Activated T-cell treated with anti-CD3 and anti-CD28 coated beads, Interleukin-2, amount 50 U/mL, for 24 hours (primary cell): Measurements from ENCODE around the gene FAXC.
"Not testable (repeated sequence)": the region's sequence is repeated elsewhere in the genome, so short reads cannot be mapped to it uniquely, and the experiment has no call there.

ENCODE experiments used
- DNase-seq: peaks from one replicate; pipeline ENCODE4 v3.0.0-alpha.2; 2020
- H3K27ac Mint-ChIP-seq: 2 replicates; pipeline ENCODE4 v1.8.0; 2020; ENCODE audit warnings: mild to moderate bottlenecking, mixed read lengths
- H3K27me3 Mint-ChIP-seq: 2 replicates; pipeline ENCODE4 v1.8.0; 2020; ENCODE audit warnings: mixed read lengths
- H3K36me3 Mint-ChIP-seq: 2 replicates; pipeline ENCODE4 v1.8.0; 2020; ENCODE audit warnings: low read depth, mixed read lengths
- H3K4me1 Mint-ChIP-seq: 2 replicates; pipeline ENCODE4 v1.8.0; 2020; ENCODE audit warnings: low read depth, mixed read lengths
- H3K4me3 Mint-ChIP-seq: 2 replicates; pipeline ENCODE4 v1.8.0; 2020; ENCODE audit warnings: mild to moderate bottlenecking, moderate library complexity, mixed read lengths
- H3K9me3 Mint-ChIP-seq: 2 replicates; pipeline ENCODE4 v1.8.0; 2020; ENCODE audit warnings: mixed read lengths

FAXC gene

DNA sequence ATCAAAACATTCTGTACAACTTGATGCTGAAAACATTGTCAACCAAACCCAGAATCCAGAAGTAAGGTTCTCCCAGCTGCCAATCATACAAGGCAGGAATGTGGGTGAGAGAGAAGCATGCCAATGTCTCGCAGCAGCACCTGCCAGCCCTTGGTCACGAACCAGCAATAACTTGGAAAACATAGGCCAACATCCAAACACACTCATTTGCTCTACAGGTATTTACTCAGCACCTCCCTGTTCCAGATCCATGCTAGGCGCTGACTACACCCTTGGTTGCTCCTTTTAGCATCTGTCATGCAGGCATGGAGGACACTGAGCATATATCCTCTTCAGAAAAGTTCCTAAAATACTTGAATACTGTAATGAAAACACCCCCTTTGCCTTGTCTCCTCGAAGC is 63.6 kb downstream of the FAXC start:
- peaks cover 9% of the 10 kb centered on the region for H3K27me3 Mint-ChIP-seq
- H3K4me1 Mint-ChIP-seq = no peaks in the 10 kb centered on the region
- H3K4me3 Mint-ChIP-seq = no peak overlapping the region
- H3K9me3 Mint-ChIP-seq = no peaks in the 10 kb centered on the region
- H3K27ac Mint-ChIP-seq = no peak overlapping the region
- no peaks in the 10 kb centered on the region for H3K36me3 Mint-ChIP-seq
- no peak for DNase-seq

GRCh38 chr6:99282479-99283062 is 66.9 kb downstream of the FAXC start:
- DNase-seq = no peak
- Mint-ChIP-seq H3K36me3 (no peaks in the 10 kb centered on the region), H3K9me3 (no peaks in the 10 kb centered on the region), H3K27me3 (peaks cover 13% of the 10 kb centered on the region), H3K27ac (no peak overlapping the region), H3K4me1 (no peaks in the 10 kb centered on the region), H3K4me3 (no peak overlapping the region)

DNA sequence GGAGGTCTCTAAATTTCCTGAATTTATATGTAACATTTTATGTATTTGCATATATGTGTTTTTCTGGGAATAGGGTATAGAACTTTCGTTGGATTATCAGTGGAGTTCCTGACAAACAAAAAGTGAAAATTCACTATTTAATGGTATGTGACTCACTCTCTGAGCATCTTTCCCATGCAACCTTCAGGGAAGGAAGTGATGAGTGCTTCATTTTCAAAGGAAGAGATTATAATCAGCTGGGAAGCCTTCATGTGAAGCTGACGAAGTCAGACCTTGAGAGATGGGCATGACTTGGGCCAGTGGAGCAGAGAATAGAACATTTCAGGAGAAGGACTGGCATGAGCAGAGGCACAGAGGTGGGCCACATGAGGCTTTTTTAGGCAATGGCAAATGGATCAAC is 72.7 kb downstream of the FAXC start:
- H3K4me3 Mint-ChIP-seq = no peak overlapping the region

DNA sequence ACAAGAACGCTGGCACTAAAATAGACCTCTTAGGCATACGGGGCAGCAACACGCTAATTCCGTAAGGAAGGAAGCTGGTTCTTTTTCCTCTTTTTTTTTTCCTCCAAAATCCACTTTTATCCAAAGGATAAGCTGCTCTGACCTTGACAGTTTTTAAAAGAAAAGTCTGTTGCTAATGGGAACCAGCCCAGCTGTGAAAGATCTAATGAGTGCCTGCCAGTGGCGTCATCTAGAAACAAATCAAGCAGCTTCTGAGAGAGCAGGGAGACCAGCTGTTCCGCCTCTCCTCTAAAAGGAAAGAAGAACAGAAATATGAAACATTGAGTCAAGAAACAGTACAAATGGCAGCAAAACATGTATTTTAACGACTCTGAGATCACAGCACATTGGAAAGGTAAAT is 78.6 kb downstream of the FAXC start:
- Mint-ChIP-seq H3K27me3 (peaks cover 22% of the 10 kb centered on the region), H3K9me3 (no peaks in the 10 kb centered on the region), H3K4me1 (no peaks in the 10 kb centered on the region), H3K36me3 (no peaks in the 10 kb centered on the region), H3K4me3 (no peak overlapping the region), H3K27ac (no peak overlapping the region)
- DNase-seq = no peak

More for the DNA sequence above, 72.7 kb downstream of the FAXC start:
- Mint-ChIP-seq H3K27me3 (peaks cover 37% of the 10 kb centered on the region), H3K4me1 (no peaks in the 10 kb centered on the region), H3K27ac (no peak overlapping the region), H3K36me3 (no peaks in the 10 kb centered on the region), H3K9me3 (no peaks in the 10 kb centered on the region)
- DNase-seq = no peak

DNA sequence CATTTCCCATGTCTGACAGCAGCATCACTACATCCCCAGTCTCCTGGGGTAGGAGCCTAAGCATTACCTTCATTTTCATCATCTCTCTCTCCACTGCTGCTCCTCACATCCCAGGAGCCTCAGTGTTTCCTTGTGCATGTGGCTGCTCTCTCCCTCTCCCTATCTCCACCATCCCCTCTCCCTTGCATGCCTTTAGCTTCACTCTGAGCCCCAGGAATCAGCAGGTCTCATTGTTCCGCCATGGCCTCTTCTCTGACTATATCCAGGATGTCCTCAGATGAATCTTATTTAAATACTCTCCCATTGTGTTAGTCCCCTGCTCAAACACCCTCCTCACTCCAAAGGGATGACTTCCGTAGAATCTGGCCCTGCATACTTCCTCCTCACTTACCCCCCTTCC is 79.4 kb downstream of the FAXC start:
- Mint-ChIP-seq H3K27me3 (peaks cover 18% of the 10 kb centered on the region), H3K4me1 (no peaks in the 10 kb centered on the region), H3K4me3 (no peak overlapping the region), H3K27ac (no peak overlapping the region), H3K9me3 (no peaks in the 10 kb centered on the region), H3K36me3 (no peaks in the 10 kb centered on the region)
- DNase-seq = no peak

- H3K36me3 Mint-ChIP-seq = no peaks in the 10 kb centered on the region
- H3K4me3 Mint-ChIP-seq = no peak overlapping the region
- no peaks in the 10 kb centered on the region for H3K4me1 Mint-ChIP-seq
- H3K9me3 Mint-ChIP-seq = no peaks in the 10 kb centered on the region
- no peak overlapping the region for H3K27ac Mint-ChIP-seq
- H3K27me3 Mint-ChIP-seq = peaks cover 15% of the 10 kb centered on the region
- DNase-seq = no peak
Observed at GRCh38 chr6:99269207-99269606, 80.3 kb downstream of the FAXC start.

DNA sequence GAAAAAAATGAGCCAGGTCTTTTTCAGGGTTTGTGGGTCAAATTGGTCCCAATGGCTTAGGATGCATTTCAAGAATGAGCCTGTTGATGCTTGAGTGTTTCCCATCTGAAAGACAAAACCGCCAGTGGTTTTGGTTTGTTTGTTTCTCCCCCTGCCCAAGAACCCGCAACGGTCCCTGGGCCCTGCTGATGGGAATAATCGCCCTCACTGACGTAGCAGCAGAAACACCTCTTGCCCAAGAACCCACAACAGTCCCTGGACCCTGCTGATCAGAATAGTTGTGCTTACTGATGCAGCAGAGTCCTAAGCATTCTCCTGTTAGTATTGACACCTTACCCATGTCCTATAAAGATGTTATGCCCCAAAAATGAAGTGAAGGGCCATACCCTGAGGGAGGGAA is 82.5 kb downstream of the FAXC start:
- not testable (repeated sequence) for H3K9me3 Mint-ChIP-seq, DNase-seq, H3K27ac Mint-ChIP-seq, H3K4me1 Mint-ChIP-seq, H3K27me3 Mint-ChIP-seq, H3K4me3 Mint-ChIP-seq, H3K36me3 Mint-ChIP-seq

GRCh38 chr6:99265447-99265846 is 84.0 kb downstream of the FAXC start:
- not testable (repeated sequence) for H3K4me3 Mint-ChIP-seq, DNase-seq, H3K9me3 Mint-ChIP-seq, H3K27me3 Mint-ChIP-seq, H3K27ac Mint-ChIP-seq, H3K4me1 Mint-ChIP-seq, H3K36me3 Mint-ChIP-seq

DNA sequence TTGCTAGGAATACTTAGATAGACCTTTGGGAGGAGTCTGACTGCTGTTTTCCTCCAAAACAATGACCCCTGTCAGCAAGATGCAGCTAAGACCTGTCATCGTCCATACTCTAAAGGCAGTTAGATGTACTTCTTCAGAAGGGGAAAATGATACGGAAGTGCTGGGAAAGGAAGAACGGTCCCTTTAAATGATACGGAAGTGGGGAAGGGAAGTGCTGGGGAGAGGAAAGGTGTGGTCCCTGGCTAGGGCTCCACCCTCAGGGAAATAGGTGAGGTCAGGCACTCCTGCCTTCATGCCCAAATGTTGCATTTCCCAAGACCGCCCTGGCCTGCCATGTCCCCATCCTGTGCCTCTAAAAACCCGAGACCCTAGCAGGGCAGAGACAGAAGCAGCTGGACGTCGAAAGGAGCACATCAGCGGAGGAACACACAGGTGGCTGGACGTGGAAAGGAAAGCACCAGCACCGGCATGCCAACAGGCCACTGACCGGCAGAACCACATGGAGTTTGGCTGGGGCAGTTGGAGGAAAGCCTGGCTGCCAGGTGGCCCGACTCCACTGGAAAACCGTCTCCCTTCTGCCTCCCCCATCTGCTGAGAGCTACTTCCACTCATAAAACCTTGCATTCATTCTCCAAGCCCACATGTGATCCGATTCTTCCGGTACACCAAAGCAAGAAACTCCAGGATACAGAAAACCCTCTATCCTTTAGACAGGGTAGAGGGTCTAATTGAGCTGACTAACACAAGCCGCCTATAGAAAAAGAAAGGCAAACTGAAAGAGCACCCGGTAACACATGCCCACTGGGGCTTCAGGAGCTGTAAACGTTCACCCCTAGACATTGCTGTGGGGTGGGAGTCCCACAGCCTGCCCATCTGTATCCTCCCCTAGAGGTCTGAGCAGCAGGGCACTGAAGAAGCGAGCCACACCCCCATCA is 94.6 kb downstream of the FAXC start:
- no peaks in the 10 kb centered on the region for H3K27me3 Mint-ChIP-seq
- H3K4me3 Mint-ChIP-seq = no peak overlapping the region
- no peak overlapping the region for H3K27ac Mint-ChIP-seq
- no peaks in the 10 kb centered on the region for H3K9me3 Mint-ChIP-seq
- no peak for DNase-seq
- no peaks in the 10 kb centered on the region for H3K4me1 Mint-ChIP-seq
- H3K36me3 Mint-ChIP-seq = no peaks in the 10 kb centered on the region

GRCh38 chr6:99253271-99253670 is 96.2 kb downstream of the FAXC start:
- no peaks in the 10 kb centered on the region for H3K9me3 Mint-ChIP-seq
- H3K27ac Mint-ChIP-seq = no peak overlapping the region
- H3K36me3 Mint-ChIP-seq = no peaks in the 10 kb centered on the region
- no peaks in the 10 kb centered on the region for H3K27me3 Mint-ChIP-seq
- no peak for DNase-seq
- no peak overlapping the region for H3K4me3 Mint-ChIP-seq
- no peaks in the 10 kb centered on the region for H3K4me1 Mint-ChIP-seq

DNA sequence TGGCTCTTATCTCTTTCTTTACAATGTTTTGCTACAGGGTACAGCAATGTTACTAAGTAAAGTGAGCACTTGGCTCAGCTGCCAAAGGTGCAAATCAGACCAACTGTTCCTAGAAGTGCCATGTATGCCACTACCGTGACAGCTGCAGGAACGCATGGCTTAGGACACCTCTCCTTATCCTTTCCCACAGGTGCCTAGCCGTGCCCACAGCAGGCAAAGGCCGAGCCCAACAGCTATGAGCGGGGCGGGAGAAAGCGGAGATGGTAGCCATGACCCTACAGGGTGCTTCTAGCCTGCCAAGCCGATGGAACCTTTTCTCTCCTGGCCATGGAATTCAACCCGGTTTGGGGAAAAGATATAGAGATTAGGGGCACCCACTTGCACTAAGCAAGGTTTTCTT is 97.1 kb downstream of the FAXC start:
- Mint-ChIP-seq H3K36me3 (no peaks in the 10 kb centered on the region), H3K27ac (no peak overlapping the region), H3K9me3 (no peaks in the 10 kb centered on the region), H3K4me1 (no peaks in the 10 kb centered on the region), H3K27me3 (no peaks in the 10 kb centered on the region), H3K4me3 (no peak overlapping the region)
- DNase-seq = no peak

DNA sequence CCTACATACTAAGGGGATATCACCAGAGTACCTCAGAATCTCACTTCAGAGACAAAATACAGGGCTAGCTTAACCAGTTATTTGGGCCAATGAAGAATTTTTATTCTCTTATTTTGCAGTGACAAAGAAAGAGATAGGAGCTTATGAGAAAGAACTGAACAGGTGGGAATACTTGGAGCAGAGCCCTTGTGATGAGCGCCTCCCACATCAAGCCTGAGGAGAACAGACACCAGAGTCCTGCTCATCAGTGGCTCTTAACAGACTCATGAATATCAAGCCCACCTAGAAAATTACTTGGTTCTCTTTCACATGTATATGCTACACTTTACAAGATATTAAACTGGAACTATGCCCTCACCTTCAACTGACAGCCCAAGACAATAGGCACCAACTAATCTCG is 99.0 kb downstream of the FAXC start:
- H3K4me1 Mint-ChIP-seq = no peaks in the 10 kb centered on the region
- no peak overlapping the region for H3K4me3 Mint-ChIP-seq
- peaks cover 10% of the 10 kb centered on the region for H3K27me3 Mint-ChIP-seq
- H3K9me3 Mint-ChIP-seq = no peaks in the 10 kb centered on the region
- DNase-seq = no peak
- no peaks in the 10 kb centered on the region for H3K36me3 Mint-ChIP-seq
- no peak overlapping the region for H3K27ac Mint-ChIP-seq

GRCh38 chr6:99246602-99247001 is 102.9 kb downstream of the FAXC start:
- H3K9me3 Mint-ChIP-seq = no peaks in the 10 kb centered on the region
- no peak overlapping the region for H3K4me3 Mint-ChIP-seq
- H3K27ac Mint-ChIP-seq = no peak overlapping the region
- no peaks in the 10 kb centered on the region for H3K36me3 Mint-ChIP-seq
- H3K4me1 Mint-ChIP-seq = no peaks in the 10 kb centered on the region
- DNase-seq = no peak
- H3K27me3 Mint-ChIP-seq = peaks cover 13% of the 10 kb centered on the region

GRCh38 chr6:99241905-99242534 is 107.5 kb downstream of the FAXC start:
- no peak overlapping the region for H3K27ac Mint-ChIP-seq
- no peaks in the 10 kb centered on the region for H3K36me3 Mint-ChIP-seq
- DNase-seq = no peak
- no peaks in the 10 kb centered on the region for H3K9me3 Mint-ChIP-seq
- no peak overlapping the region for H3K4me3 Mint-ChIP-seq
- no peaks in the 10 kb centered on the region for H3K4me1 Mint-ChIP-seq
- H3K27me3 Mint-ChIP-seq = peaks cover 17% of the 10 kb centered on the region

- H3K27ac Mint-ChIP-seq = no peak overlapping the region
- DNase-seq = no peak
- no peaks in the 10 kb centered on the region for H3K4me1 Mint-ChIP-seq
- H3K27me3 Mint-ChIP-seq = peaks cover 37% of the 10 kb centered on the region
- H3K9me3 Mint-ChIP-seq = no peaks in the 10 kb centered on the region
- H3K4me3 Mint-ChIP-seq = no peak overlapping the region
- no peaks in the 10 kb centered on the region for H3K36me3 Mint-ChIP-seq
Observed at GRCh38 chr6:99236010-99236409, 113.5 kb downstream of the FAXC start.
